GM19025 (cell line): ENCODE measurements around the gene EXOC6B.

ENCODE experiments used
- ATAC-seq: cut with Tn5 transposase; IDR thresholded peaks from one replicate; pipeline ENCODE4 v1.9.1; 2021; ENCODE audit warnings: mild to moderate bottlenecking, low read depth, moderate library complexity; ENCODE audit not compliant: unreplicated experiment

EXOC6B gene

DNA sequence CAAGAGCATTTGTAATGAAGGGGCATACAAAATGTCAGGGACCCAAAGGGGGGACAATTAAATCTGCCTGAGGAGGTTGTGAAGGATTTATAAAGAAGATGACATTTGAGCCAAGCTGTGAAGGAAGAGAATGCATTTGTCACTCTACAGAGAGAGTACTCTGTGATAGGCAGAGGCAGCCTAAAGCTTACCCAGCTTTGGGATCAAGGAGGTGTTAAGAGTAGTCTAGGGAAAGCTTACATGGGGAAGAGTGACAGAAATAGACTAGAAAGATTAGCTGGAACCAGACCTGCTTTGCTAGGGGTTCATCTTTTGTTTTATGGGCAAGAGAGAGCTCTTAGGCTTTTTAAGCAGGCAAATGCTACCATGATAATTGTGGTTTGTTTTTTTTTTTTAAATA lies 509.1 kb downstream of the EXOC6B start:
- ATAC-seq, result no peak

DNA sequence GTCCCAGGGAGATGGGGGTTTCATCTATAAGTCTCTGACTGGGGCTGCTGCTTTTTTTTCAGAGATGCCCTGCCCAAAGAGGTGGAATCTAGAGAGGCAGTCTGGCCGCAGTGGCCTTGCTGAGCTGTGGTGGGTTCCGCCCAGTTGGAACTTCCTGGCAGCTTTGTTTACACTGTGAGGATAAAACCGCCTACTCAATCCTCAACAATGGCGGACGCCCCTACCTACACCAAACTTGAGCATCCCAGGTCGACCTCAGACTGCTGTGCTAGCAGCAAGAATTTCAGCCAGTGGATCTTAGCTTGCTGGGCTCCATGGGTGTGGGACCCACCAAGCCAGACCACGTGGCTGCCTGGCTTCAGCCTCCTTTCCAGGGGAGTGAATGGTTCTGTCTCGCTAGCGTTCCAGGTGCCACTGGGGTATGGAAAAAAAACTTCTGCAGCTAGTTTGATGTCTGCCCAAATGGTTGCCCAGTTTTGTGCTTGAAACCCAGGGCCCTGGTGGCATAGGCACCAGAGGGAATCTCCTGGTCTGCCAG lies 525.6 kb downstream of the EXOC6B start:
- no peak for ATAC-seq

DNA sequence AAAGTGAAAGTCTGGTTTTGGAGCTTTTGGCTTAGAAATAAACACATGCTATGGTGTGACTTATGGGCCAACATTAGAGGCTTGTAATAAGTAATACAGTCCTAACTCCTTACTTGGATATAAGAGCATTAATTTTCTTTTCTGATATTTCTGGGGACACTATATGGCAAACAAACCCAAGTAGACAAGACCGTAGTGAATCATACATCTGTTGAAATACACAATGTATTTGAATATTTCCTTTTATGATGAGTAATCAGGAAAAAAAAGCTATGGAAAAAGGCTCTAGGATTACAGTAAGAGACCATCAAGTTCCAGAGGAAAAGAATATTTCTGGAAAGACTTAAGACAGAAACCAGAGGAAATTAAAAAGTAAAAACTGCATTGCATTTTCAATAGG lies 532.2 kb downstream of the EXOC6B start:
- ATAC-seq, result no peak

DNA sequence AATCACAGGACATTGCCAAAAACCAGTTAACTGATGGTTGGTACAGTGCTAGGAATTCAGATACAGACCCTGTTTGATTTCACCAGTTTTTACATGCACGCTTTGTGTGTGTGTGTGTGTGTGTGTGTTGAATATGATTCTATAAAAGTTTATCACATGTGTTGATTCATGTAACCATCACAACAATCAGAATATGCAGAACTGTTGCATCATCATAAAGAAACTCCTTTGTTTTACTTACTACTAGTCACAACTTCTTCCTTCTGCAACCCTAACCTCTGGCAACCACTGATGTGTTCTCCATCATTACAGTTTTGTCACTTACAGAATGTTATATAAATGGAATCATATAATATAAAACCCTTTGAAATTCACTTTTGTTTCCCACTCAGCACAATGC lies 533.4 kb downstream of the EXOC6B start:
- no peak for ATAC-seq

DNA sequence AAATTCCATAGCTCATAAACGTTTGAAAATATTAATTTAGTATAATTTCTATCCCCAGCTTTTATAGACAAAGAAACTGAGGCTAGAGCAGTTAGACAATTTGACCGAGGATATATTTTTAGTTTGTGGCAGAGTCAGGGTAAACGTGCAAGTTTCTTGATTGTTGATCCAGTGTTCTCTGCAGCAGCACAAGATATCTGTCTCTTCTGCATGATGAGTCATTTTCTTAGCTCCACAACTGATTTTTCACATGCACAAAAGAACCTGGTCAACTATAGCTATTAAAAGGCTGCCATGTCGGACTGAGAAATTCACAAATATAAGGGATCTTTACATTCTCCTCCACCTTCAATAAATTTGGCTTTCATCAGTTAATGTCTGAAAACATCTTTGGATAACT lies 534.8 kb downstream of the EXOC6B start:
- ATAC-seq, result no peak

DNA sequence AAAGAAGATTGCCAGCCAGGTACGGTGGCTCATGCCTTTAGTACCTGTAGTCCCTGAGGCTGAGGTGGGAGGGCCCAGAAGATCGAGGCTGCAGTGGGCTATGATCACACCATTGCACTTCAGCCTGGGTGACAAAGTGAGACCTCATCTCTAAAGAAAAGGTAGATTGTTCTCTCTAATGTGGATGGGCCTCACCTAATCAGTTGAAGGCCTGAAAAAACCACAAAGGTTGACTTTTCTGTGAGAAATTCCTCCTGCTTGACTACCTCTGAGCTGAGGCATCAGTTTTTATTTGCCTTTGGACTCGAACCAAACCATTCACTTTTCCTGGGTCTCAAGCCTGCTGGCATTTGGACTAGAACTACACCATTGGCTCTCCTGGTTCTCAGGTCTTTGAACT lies 536.1 kb downstream of the EXOC6B start:
- no peak for ATAC-seq

DNA sequence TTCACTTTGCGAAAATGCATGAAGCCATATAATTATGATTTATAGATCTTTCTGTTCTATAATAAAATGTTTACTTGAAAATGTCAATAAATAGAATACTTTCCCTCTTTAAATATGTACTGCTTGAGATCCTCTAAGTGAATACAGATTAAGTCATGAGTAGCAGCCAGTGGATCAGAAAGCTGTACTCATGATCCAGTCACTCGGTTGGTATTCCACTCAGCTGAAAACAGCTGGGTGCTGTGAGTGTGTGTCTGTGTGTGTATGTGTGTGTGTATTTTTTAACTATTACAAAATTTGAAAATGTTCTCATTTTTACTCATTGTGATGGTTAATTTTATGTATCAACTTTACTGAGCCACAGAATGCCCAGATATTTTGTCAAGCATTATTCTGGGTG lies 536.5 kb downstream of the EXOC6B start:
- ATAC-seq, result no peak

DNA sequence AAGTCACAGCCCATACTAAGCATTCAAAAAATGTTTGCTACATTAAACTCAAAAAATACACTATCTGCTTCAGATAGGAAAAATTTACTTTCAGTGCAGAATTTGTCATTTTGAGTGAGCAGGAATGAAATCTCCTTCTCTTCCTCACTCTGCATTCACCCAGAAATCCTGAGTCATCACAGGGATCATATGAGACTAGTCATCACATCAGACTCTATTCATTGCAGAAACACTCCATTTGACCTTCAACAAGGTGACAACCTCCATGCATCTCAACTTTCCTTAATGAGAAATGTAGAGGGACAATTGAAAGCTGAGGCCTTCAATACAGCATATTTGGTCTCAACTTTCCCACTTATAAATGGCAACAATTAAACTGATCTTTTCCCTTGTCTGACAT lies 547.8 kb downstream of the EXOC6B start:
- no peak for ATAC-seq

DNA sequence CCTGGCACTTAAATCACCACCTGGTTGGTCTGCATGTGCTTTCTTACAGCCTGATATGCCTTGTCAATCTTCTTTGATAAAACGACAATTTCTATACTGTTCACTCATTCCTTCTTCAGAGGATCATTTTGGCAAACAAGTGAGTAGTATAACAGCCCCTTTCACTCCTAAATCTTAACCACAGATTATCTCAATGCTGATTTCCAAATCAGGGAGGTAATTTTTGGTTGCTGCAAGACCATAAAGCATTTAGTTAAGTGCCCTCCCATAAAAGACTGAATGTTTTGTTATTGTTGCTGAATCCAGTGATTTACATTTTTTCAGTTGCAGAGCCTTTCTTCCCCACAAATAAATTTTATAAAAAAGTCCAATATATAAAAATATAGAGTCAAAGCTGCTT lies 549.0 kb downstream of the EXOC6B start:
- no peak for ATAC-seq

DNA sequence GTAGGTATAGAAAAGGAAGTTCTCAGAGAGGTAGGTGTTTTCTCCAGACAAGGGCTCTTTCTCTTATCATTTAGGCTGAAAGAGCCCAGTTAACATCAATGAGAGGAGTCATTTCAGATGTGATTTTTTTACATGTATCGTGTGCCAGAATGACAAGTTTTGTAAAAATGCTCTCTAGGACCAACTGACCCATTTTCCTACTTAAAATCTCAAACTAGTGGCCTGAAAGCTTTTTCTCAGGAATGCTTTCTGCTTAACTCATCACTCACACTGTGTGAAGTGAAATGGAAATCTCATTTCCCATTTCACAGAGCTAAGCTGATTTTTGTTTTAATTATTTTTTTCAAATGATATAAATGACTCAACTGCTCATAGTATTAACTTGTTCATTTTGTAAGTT lies 549.5 kb downstream of the EXOC6B start:
- ATAC-seq, result no peak

DNA sequence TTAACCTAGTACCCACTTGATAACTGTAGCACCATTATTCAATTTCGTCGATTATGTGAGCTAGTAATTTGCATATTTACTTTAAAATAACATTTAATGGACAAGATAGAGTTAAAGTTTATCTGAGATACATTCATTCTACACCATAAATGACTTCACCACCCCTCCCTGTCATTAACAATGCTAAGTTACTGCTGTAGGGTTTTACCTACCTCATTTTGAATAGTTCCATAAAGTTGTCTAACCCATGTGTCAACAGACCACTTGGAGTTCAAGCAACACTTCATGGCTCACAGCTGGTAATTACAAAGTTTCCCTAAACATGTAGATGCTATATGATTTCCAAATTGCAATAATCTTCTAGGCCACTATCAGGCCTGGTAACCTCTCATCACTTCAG lies 550.7 kb downstream of the EXOC6B start:
- ATAC-seq, result no peak

DNA sequence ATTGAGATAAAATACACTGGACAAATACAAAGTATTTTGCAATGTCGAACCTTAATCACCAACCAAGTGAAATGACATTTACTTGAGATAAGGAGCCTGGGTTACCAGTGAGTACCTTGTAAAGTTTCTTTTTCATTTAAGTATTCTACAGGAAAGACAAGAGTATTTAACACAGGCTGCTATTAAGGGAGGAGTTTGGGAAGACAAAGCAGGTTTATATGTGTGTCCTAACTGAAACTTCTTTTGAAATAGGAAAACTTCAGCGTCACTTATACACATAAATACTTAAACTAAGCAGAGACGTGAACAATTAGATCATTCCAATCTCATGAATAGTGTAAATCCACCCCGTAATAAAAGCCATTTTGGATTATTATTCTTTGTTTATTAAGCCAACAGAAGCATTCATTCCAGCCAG lies 551.4 kb downstream of the EXOC6B start:
- no peak for ATAC-seq

DNA sequence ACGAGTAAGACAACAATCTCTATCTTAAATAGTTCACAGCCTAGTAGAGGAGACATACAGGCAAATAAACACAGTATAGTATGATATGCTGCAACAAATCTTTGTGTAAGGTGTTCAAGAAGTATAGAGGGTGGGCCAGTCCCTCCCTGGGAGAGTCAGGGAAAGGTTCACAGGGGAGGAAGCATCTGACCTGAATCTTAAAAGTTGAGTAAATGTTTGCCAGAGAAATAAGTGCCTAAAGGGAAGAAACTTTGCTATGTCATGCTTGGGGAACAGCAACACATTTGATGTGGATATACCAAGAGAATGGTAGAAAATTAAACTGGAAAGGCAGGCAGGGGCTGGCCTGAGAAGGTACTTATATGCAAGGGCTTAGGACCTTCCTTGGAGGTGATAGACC lies 552.4 kb downstream of the EXOC6B start:
- no peak for ATAC-seq

DNA sequence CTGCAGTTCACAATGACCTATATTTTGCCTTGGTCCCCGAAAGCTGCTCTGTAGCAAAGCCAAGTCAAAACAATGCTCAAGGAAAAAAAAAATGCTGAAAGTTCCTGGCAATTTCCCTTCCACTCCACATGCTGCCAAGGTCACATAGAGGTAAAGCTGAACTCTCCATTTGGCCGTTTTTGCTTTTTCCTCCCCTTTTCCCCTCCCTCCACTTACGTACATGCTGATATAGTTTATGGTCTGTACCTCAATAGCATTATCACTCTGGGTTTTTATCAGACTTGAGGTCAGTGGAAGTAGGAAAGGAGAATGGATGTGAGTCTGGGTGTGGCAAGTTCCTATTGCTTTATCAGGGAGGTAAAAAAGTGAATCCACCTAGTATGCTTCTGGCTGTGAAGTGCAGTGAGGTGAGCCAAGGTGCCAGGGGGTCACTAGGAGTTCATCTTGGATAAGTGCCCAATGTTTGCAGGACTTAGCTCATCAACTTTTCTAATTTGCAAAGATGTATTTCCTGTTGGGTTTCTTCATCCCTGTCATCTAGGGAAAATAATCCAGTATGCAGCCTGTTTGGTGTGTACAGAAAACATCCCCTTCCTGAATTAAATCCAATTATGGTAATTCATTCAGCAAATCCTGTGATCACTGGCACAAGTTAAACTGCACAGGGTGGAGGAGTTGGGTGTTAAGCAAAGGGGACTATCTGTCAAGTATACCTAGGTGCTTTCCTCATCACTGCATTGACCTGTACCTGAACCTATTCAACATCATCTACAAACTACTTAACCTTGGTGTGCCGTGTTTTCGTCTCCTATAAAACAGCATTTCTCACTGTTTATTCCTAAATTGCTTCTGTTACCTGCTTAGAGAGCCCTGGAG lies 553.8 kb downstream of the EXOC6B start:
- no peak for ATAC-seq

DNA sequence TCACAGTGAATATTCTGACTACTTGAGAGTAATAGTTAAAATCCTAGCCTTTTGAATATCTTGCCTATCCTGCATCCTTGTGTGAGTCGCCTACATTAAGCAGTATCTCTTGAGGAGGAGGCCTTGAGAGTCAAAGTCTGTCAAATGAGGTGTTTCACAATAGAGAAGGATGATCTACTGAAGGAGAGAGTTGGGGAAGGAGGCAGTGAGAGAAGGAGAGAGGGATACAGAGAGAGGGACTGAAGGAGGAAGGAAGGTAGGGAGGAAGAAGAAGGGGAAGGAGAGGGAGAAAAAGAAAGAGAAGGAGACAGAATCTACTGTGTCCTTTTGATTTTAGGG lies 554.6 kb downstream of the EXOC6B start:
- no peak for ATAC-seq

DNA sequence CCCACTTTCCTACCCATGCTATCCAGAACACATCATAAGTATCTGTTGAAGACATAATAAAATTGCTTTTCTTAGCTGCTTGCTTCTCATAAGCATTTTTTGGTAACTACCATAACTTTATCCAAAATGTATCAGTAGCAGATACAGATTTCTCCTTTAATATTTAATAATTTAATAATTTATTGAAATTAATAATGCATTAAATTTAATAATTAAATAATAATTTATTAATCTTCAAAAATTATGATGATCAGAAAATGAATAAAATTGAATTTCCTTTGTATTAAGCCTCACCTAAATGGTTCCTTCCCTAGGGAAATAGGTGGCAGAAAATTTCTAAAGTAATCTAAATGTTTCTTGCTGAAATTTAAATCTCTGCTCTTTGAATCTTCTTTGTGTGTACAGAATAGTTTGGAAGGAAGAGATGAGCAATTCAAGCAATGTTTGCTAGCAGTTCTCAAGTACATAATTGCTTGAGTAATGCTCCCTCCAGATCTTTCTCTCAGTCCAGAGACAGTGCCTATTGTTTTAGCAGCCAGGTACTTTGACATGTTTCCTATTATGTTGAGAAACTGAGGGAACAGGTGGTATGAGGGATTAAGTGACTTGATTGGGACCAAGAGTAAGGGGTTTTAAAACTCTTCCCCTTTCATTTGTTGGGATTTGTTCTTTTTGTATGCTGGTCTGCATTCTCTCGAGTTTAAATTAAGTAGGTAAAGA lies 555.1 kb downstream of the EXOC6B start:
- ATAC-seq, result no peak

DNA sequence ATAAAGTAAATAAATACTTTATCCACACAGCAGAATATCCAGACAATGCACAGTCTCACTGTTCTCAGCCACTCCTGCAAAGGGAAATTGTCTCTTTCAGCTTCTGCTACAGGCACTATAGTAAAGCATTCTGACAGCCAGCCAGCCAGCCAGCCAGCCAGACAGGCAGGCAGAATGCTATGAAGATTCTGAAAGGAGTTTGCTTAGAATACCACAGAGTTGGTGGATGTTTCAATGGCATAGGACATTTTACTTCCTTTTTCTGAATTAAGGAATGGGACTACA lies 562.1 kb downstream of the EXOC6B start:
- ATAC-seq, result no peak

DNA sequence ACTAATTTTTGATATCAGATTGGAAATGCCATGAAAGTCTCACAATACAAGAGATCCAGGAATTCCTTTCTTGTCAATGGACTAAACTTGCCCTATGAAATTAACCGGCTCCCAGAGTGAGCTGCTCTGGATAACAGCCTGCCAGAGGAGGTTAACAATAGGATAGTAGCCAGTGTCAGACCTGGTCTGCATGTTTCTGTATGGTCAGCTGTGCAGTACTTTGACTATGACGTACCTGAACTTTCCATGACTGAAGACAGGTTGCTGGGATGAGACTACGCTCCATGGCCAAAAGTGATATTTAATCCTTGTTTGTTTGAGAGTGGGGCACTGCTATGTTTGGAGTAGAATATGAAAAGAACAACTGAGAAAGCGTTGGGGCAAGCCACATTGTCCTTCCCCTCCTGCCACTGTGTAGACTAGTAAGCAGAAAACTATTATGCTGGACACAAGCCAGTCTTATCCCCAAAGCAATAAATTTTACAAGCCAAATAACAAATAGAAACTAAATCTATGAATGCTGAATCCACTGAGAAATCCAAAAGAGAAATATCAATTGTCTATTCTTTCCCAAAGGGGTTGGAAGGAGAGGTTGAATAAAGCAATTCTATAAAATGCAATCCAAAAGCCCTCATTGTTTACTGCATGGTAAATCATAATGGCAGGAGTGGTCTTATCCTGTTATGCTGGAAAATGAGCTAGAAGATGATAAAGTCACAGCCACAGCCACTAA lies 562.6 kb downstream of the EXOC6B start:
- ATAC-seq, result no peak

DNA sequence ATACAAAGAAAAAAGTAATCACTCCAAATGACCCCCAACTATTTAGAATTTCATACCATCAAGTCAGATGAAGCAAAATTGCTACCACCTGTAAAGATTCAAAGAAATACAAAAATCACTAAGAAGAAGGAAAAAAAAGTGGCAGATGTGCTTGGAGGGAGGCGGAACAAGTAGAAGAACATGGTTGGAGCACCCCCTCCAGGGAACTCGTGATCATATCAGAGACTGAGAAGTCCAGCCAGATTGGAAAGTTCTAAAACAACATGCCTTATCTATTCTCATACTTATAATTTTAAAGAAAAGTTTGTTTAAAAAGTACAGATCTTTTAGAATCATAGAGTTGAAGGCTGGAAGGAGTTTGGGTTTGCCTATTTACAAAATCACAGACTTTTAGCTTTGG lies 564.8 kb downstream of the EXOC6B start:
- no peak for ATAC-seq

DNA sequence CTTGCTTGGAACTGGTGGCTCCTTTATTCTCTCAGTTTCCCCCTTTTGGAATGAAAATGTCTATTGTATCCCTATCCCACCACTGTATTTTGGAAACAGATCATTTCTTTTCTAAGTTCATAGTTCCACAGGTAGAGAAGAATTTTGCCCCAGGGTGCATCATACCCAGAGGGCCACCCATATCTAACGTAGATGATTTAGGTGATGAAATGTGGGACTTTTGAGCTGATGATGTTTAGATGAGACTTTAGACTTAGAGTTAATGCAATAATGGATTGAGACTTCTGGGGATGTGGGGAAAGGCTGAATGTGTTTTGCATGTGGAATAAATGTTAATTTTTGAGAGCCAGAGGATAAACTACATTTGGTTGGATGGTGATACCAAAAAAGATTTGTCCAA lies 570.3 kb downstream of the EXOC6B start:
- no peak for ATAC-seq

DNA sequence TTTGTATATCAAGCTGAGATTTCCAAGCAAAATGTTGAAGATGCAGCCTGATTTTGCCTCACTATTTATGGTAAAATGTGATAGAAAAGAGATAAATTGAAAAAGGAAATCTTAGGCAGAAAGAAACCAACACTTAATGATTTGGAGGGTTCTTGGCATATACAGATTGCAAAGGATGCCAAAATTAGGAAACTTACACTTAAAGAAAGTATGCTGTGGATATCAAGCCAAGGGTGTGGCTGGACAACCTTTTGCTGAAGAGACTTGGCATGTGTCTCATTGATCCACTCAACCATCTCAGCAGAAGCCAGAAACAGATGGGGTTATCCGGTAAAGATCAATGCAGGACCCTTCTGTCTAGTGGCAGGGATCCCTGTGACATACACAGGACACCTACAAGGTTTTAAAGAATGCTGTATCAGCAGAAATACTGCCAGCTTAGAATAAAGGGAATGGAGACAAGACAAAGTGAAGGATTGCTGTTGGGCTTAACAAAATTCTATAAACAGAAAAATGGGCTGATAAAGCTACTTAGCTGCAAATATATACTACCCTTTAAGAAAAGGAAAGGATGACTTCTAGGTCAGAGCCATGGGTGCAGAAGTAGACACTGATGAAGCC lies 570.9 kb downstream of the EXOC6B start:
- no peak for ATAC-seq
